ENCODE data around the gene CHID1.

Gene CHID1

DNA sequence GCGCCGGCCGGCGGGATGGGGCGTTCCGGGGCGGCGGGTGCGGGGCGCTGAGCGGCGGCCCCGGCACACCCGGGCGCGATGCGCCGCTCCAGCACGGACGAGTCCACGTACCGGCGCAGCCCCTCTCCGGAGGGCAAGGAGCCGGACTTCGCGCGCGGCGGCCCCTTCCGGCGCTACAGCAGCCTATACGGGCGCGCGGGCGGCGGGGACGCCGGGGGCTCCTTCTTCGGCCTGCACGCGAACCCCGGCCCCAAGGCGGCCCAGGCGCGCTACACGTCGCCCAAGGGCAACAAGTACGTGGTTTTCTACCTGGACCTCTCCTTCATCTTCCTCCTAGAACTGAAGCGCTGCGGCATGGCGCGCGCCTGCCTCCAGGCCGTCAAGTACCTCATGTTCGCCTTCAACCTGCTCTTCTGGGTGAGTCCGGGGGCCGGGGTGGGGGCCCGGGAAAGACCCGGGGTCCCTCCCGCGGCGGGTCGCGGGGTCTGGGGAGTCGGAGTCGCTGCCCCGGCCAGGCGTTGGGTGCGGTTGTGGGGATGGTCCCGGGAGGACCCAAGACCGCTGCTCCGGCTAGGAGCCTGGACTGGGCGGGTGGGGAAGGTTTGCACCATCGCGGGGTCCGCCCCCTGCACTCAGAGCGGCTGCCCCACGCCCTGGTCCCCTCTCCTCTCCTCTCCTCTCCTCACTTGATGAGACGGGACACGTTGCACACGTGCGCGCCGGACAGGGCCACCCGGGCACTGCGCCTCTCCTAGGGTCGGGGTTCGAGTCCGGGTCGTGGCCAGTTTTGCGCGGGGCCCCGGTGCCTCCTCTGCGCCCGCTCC lies 60.4 kb downstream of the CHID1 start:
- DNase-seq (ENCODE audit: insufficient read length, low spot score) (no peak), FAIRE-seq (no peak)
- TF ChIP-seq, protein P1, sequence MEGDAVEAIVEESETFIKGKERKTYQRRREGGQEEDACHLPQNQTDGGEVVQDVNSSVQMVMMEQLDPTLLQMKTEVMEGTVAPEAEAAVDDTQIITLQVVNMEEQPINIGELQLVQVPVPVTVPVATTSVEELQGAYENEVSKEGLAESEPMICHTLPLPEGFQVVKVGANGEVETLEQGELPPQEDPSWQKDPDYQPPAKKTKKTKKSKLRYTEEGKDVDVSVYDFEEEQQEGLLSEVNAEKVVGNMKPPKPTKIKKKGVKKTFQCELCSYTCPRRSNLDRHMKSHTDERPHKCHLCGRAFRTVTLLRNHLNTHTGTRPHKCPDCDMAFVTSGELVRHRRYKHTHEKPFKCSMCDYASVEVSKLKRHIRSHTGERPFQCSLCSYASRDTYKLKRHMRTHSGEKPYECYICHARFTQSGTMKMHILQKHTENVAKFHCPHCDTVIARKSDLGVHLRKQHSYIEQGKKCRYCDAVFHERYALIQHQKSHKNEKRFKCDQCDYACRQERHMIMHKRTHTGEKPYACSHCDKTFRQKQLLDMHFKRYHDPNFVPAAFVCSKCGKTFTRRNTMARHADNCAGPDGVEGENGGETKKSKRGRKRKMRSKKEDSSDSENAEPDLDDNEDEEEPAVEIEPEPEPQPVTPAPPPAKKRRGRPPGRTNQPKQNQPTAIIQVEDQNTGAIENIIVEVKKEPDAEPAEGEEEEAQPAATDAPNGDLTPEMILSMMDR (IDR thresholded peaks at IDR 0.05; ENCODE audit: insufficient read depth, missing control alignments): no peak

- DNase-seq (ENCODE audit: insufficient read length, low spot score) (peak; percentile 71), FAIRE-seq (no peak)
- TF ChIP-seq, protein P1 (IDR thresholded peaks at IDR 0.05; ENCODE audit: insufficient read depth, missing control alignments): no peak
Measured at GRCh38 chr11:849104-849824, 61.3 kb downstream of the CHID1 start.

- peak; percentile 51 for DNase-seq (ENCODE audit: insufficient read length, low spot score)
- FAIRE-seq: no peak
- TF ChIP-seq, protein P1 (IDR thresholded peaks at IDR 0.05; ENCODE audit: insufficient read depth, missing control alignments): peak; percentile 63
Measured at GRCh38 chr11:848380-848931, 62.2 kb downstream of the CHID1 start.

DNA sequence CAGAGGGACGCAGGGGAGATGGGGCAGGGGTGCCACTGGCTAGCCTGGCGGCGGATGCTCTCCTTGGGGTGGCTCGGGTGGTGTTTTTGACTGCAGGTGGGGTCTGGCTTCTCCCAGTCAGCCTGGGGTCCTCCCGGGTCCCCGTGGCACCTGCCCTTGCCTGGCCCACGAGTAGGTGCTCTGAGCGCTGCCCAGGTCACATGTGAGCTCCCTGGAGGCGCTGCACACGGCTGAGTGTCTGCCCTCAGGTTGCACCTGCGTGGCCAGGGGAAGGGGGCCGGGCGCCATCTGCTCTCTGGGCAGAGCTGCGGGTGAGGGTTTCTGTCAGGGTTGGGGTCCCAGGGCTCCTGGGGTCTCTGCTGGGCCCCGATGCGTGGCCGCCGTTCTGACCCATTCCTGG lies 62.7 kb downstream of the CHID1 start:
- FAIRE-seq (no peak), DNase-seq (ENCODE audit: insufficient read length, low spot score) (no peak)
- TF ChIP-seq, protein P1 (IDR thresholded peaks at IDR 0.05; ENCODE audit: insufficient read depth, missing control alignments): no peak

- DNase-seq (ENCODE audit: insufficient read length, low spot score) (no peak), FAIRE-seq (no peak)
- TF ChIP-seq, protein P1 (IDR thresholded peaks at IDR 0.05; ENCODE audit: insufficient read depth, missing control alignments): no peak
Measured at GRCh38 chr11:846496-847098, 64.0 kb downstream of the CHID1 start.

- DNase-seq (ENCODE audit: insufficient read length, low spot score) (no peak), FAIRE-seq (no peak)
- TF ChIP-seq, protein P1 (IDR thresholded peaks at IDR 0.05; ENCODE audit: insufficient read depth, missing control alignments): no peak
Measured at GRCh38 chr11:845872-846495, 64.6 kb downstream of the CHID1 start.

All from D721Med (cell line).